CD14-positive monocyte (primary cell): ENCODE measurements around the gene DQX1. TPM values are rescaled to one million over a fixed set of nuclear protein-coding genes. Genes with fewer than 3 reads are reported as not detected.

Experiments
- DNase-seq, 3 donors: peaks; one replicate each; pipeline ENCODE4 v3.0.0-alpha.2; 2011 to 2022
- H2AFZ ChIP-seq: 2 replicates; pipeline ENCODE4 v1.6.0; 2012; ENCODE audit warnings: mild to moderate bottlenecking, low read depth, low read length, inconsistent platforms; ENCODE audit not compliant: insufficient read depth, poor library complexity, severe bottlenecking
- H3K27ac ChIP-seq, 2 donors: 1 replicate in 1 of 2; 2 replicates in 1 of 2; pipeline ENCODE4 v1.5.1; 2012 to 2013; ENCODE audit warnings: low read length in 2 of 2, control low read depth in 1 of 2, inconsistent platforms in 1 of 2, low read depth in 1 of 2, mild to moderate bottlenecking in 1 of 2
- H3K27me3 ChIP-seq, 2 donors: one replicate each; pipeline versions ENCODE4 v1.6.0 to v1.6.1; 2011 to 2013; ENCODE audit warnings: low read length in 2 of 2; ENCODE audit not compliant: control insufficient read depth in 2 of 2, insufficient read depth in 2 of 2
- H3K36me3 ChIP-seq, 2 donors: replicated peaks in 1 of 2; 1 replicate in 1 of 2; 2 replicates in 1 of 2; pipeline versions ENCODE4 v1.5.1 to v1.6.1; 2012 to 2013; ENCODE audit warnings: low read length in 2 of 2, control low read depth in 1 of 2, inconsistent platforms in 1 of 2, mild to moderate bottlenecking in 1 of 2; ENCODE audit not compliant: insufficient read depth in 2 of 2, control insufficient read depth in 1 of 2
- H3K4me1 ChIP-seq, 2 donors: 1 replicate in 1 of 2; 2 replicates in 1 of 2; pipeline versions ENCODE4 v1.5.1 to v1.6.1; 2012 to 2013; ENCODE audit warnings: low read length in 2 of 2, control low read depth in 1 of 2, inconsistent platforms in 1 of 2, mild to moderate bottlenecking in 1 of 2, moderate library complexity in 1 of 2; ENCODE audit not compliant: insufficient read depth in 2 of 2, control insufficient read depth in 1 of 2
- H3K4me2 ChIP-seq: replicated peaks from 2 replicates; pipeline ENCODE3; 2012; ENCODE audit warnings: low read length, moderate library complexity, mild to moderate bottlenecking; ENCODE audit not compliant: poor library complexity, severe bottlenecking; ENCODE audit errors: extremely low read depth
- H3K4me3 ChIP-seq, 3 experiments: fragments of 200-600 bp in 1 of 3; sonication (generic) in 1 of 3; replicated peaks in 1 of 3; 1 replicate in 2 of 3; 2 replicates in 1 of 3; pipeline ENCODE4 v1.5.1; 2011 to 2013; ENCODE audit warnings: low read length in 3 of 3, mild to moderate bottlenecking in 3 of 3, control low read depth in 2 of 3, low read depth in 2 of 3, inconsistent platforms in 1 of 3, moderate library complexity in 1 of 3
- H3K79me2 ChIP-seq: 2 replicates; pipeline ENCODE4 v1.6.0; 2012; ENCODE audit warnings: mild to moderate bottlenecking, control low read depth, inconsistent platforms, low read length, moderate library complexity; ENCODE audit not compliant: insufficient read depth
- H3K9ac ChIP-seq: 2 replicates; pipeline ENCODE4 v1.6.0; 2017; ENCODE audit warnings: low read length, mild to moderate bottlenecking; ENCODE audit not compliant: insufficient read depth, poor library complexity, severe bottlenecking
- H3K9me3 ChIP-seq, 2 donors: replicated peaks in 1 of 2; 1 replicate in 1 of 2; 2 replicates in 1 of 2; pipeline versions ENCODE4 v1.5.1 to v1.6.1; 2012 to 2013; ENCODE audit warnings: low read length in 2 of 2, control low read depth in 1 of 2; ENCODE audit not compliant: control insufficient read depth in 1 of 2, insufficient read depth in 1 of 2
- H4K20me1 ChIP-seq: 2 replicates; pipeline ENCODE4 v1.6.0; 2012; ENCODE audit warnings: mild to moderate bottlenecking, low read length, control low read depth, moderate library complexity; ENCODE audit not compliant: insufficient read depth
- H3K27ac Mint-ChIP-seq, 7 donors: one replicate each; pipeline ENCODE4 v1.8.0; 2020; ENCODE audit warnings: mild to moderate bottlenecking in 7 of 7, mixed read lengths in 7 of 7, moderate library complexity in 6 of 7, inconsistent platforms in 2 of 7
- H3K27me3 Mint-ChIP-seq, 3 donors: one replicate each; pipeline ENCODE4 v1.8.0; 2021 to 2022; ENCODE audit warnings: low read depth in 3 of 3, mild to moderate bottlenecking in 3 of 3, mixed read lengths in 3 of 3, moderate library complexity in 3 of 3, inconsistent platforms in 1 of 3
- H3K36me3 Mint-ChIP-seq, 2 donors: one replicate each; pipeline ENCODE4 v1.8.0; 2020; ENCODE audit warnings: mixed read lengths in 2 of 2, inconsistent platforms in 1 of 2, mild to moderate bottlenecking in 1 of 2
- H3K4me1 Mint-ChIP-seq: one replicate; pipeline ENCODE4 v1.8.0; 2020; ENCODE audit warnings: mild to moderate bottlenecking, mixed read lengths
- H3K4me3 Mint-ChIP-seq, 2 donors: one replicate each; pipeline ENCODE4 v1.8.0; 2020; ENCODE audit warnings: mild to moderate bottlenecking in 2 of 2, mixed read lengths in 2 of 2, moderate library complexity in 1 of 2
- H3K9me3 Mint-ChIP-seq, 7 donors: one replicate each; pipeline ENCODE4 v1.8.0; 2020 to 2022; ENCODE audit warnings: mixed read lengths in 7 of 7, mild to moderate bottlenecking in 6 of 7, moderate library complexity in 6 of 7, inconsistent platforms in 2 of 7
- CTCF ChIP-seq: fragments of 200-600 bp; IDR thresholded peaks from one replicate; pipeline ENCODE4 v1.8.0; 2022; ENCODE audit warnings: antibody characterized with exemption, mild to moderate bottlenecking
- WGBS: methylation state at CpG from one replicate; pipeline ENCODE4 v1.1.5; 2013; ENCODE audit warnings: missing lambda C conversion rate; ENCODE audit not compliant: insufficient coverage; 5-methylcytosine and 5-hydroxymethylcytosine counted together
- intact Hi-C, 2 donors: fragments of 100-400 bp; cut with micrococcal nuclease; formaldehyde crosslinking; loops; one replicate each; pipeline versions ENCODE4 v1.15.0 to v1.15.1; 2023
- polyA plus RNA-seq, 3 donors: library from polyadenylated mRNA; depleted of rRNA in 1 of 3; unstranded in 2 of 3; stranded (reverse) in 1 of 3; fragments of 300-500 nt in 2 of 3; fragments of >200 nt in 1 of 3; fragmentation: Illumina TruSeq in 2 of 3; gene quantifications; 1 replicate in 2 of 3; 2 replicates in 1 of 3; pipeline ENCODE4 v1.2.3, GENCODE V29; 2012 to 2021

The DQX1 gene
- polyA plus RNA-seq, 3 donors, result 0.36 TPM; not detected in 2

GRCh38 chr2:74552914-74553811, 27.1 kb upstream of the DQX1 start:
- intact Hi-C loops, result loop anchor here (5.0 kb wide), 1 partner anchor 34 kb away; no protein-coding TSS in a partner anchor
- H3K27me3 ChIP-seq, result no peaks in the 10 kb centered on the region
- peak overlapping the region in 1 of 3 experiments; percentile 99 for H3K4me3 ChIP-seq
- Mint-ChIP-seq H3K27me3 (peaks cover 5 to 7% (median 5%) of the 10 kb centered on the region in 3 donors), H3K9me3 (no peaks in the 10 kb centered on the region), H3K36me3 (peaks cover 28 to 39% of the 10 kb centered on the region in 2 donors), H3K27ac (peak overlapping the region in 5 of 7 donors; percentile 15 to 91 (median 84)), H3K4me1 (peaks cover 53% of the 10 kb centered on the region), H3K4me3 (peak overlapping the region; percentile 51 to 67)
- peaks cover 18 to 21% of the 10 kb centered on the region in 2 donors for H3K36me3 ChIP-seq
- no peak for DNase-seq
- peak overlapping the region; percentile 88 for H3K9ac ChIP-seq
- peak overlapping the region; percentile 90 for H2AFZ ChIP-seq
- WGBS, result 87% methylated on average over 23 of the region's 27 CpGs
- TF ChIP-seq CTCF, result no peak
- H3K4me2 ChIP-seq, result peak overlapping the region; percentile 97
- peaks cover 15% of the 10 kb centered on the region for H4K20me1 ChIP-seq
- peak overlapping the region in 1 of 2 donors; percentile 94 for H3K27ac ChIP-seq
- no peaks in the 10 kb centered on the region for H3K9me3 ChIP-seq
- H3K4me1 ChIP-seq, result peaks cover 38 to 60% of the 10 kb centered on the region in 2 donors
- peaks cover 71% of the 10 kb centered on the region for H3K79me2 ChIP-seq

- H3K9me3 Mint-ChIP-seq, result no peaks in the 10 kb centered on the region
- WGBS, result 65% methylated on average over 20 of the region's 21 CpGs
- H3K4me2 ChIP-seq, result no peak overlapping the region
- intact Hi-C loops, result loop anchor here (5.0 kb wide), 1 partner anchor 35 kb away; no protein-coding TSS in a partner anchor
- H3K9me3 ChIP-seq, result no peaks in the 10 kb centered on the region
- H3K4me3 ChIP-seq, result no peak overlapping the region
- no peak overlapping the region for H2AFZ ChIP-seq
- H3K9ac ChIP-seq, result no peak overlapping the region
- peaks cover 63% of the 10 kb centered on the region for H3K79me2 ChIP-seq
- H3K4me1 ChIP-seq, result peaks cover 38 to 59% of the 10 kb centered on the region in 2 donors
- peaks cover 53% of the 10 kb centered on the region for H3K4me1 Mint-ChIP-seq
- H4K20me1 ChIP-seq, result peaks cover 12% of the 10 kb centered on the region
- TF ChIP-seq CTCF, result no peak
- H3K36me3 Mint-ChIP-seq, result peaks cover 23 to 32% of the 10 kb centered on the region in 2 donors
- H3K4me3 Mint-ChIP-seq, result peak overlapping the region in 1 of 2 donors; percentile 32
- H3K27ac ChIP-seq, result no peak overlapping the region
- peak overlapping the region in 1 of 7 donors; percentile 8 for H3K27ac Mint-ChIP-seq
- H3K27me3 Mint-ChIP-seq, result peaks cover 3 to 7% (median 6%) of the 10 kb centered on the region in 3 donors
- H3K36me3 ChIP-seq, result peaks cover 10 to 12% of the 10 kb centered on the region in 2 donors
- DNase-seq, result no peak
- no peaks in the 10 kb centered on the region for H3K27me3 ChIP-seq
These were observed 26.2 kb upstream of the DQX1 start for GRCh38 chr2:74551942-74552913.
